Omental fat pad (tissue), 4 donors: ENCODE measurements around the gene ELOA. TPM values are rescaled to one million over a fixed set of nuclear protein-coding genes. Genes with fewer than 3 reads are reported as not detected.

Experiments used
- ATAC-seq: fragments of 150-250 bp; one replicate; pipeline ENCODE4 v1.9.1; 2016; ENCODE audit warnings: mild to moderate bottlenecking, moderate library complexity; ENCODE audit not compliant: low FRiP score
- DNase-seq: peaks from one replicate; pipeline ENCODE4 v3.0.0-alpha.2; 2019; ENCODE audit warnings: low spot score
- CTCF ChIP-seq, 3 donors: fragments of 450-650 bp; IDR thresholded peaks; one replicate each; pipeline ENCODE4 v1.5.1; 2016 to 2017; ENCODE audit warnings: antibody characterized with exemption in 3 of 3, mild to moderate bottlenecking in 3 of 3, moderate library complexity in 2 of 3
- total RNA-seq, 4 donors: library from RNA; depleted of rRNA; stranded (reverse); fragments of >200 nt; gene quantifications; one replicate each; pipeline ENCODE4 v1.1.0, GENCODE V29; 2016

The ELOA gene
- total RNA-seq, 4 donors from 2014 or later = 44.1 to 73.7 (median 54.1) TPM

GRCh38 chr1:23751815-23752200 is 8.5 kb downstream of the ELOA start:
- no peak for DNase-seq
- ATAC-seq = no peak
- TF ChIP-seq CTCF (IDR thresholded peaks at IDR 0.05) = no peak

GRCh38 chr1:23752909-23753308 is 9.6 kb downstream of the ELOA start:
- DNase-seq (no peak), ATAC-seq (no peak)
- TF ChIP-seq CTCF (IDR thresholded peaks at IDR 0.05) = no peak

- TF ChIP-seq CTCF (IDR thresholded peaks at IDR 0.05) = no peak
- ATAC-seq (peak; percentile 19), DNase-seq (no peak)
Observed at GRCh38 chr1:23756676-23757075, 13.4 kb downstream of the ELOA start.

GRCh38 chr1:23757812-23758211 is 14.5 kb downstream of the ELOA start:
- TF ChIP-seq CTCF (IDR thresholded peaks at IDR 0.05) = no peak
- ATAC-seq (no peak), DNase-seq (no peak)

DNA sequence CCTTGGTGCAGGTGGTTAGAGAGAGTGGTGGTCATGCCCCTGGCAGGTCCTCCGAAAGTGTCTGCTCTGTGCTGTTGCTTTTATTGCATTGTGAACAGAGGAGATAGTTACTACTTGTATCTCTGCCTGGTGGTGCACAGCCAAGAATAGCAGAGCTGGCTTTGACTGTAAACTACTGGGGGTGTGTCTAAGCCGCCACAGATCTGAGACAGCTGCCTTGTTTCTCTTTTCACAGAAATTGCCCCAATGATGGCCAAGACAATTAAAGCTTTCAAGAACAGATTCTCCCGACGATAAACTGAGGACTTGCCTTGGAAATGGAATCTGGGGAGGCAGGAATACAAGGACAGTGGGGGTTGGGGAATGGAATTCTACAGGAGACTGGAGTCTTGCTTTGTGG is 16.0 kb downstream of the ELOA start:
- DNase-seq = no peak
- no peak for TF ChIP-seq CTCF (IDR thresholded peaks at IDR 0.05)
- no peak for ATAC-seq

- TF ChIP-seq CTCF (IDR thresholded peaks at IDR 0.05) = no peak
- no peak for ATAC-seq
- DNase-seq = no peak
Observed at GRCh38 chr1:23763041-23763577, 19.8 kb downstream of the ELOA start.

DNA sequence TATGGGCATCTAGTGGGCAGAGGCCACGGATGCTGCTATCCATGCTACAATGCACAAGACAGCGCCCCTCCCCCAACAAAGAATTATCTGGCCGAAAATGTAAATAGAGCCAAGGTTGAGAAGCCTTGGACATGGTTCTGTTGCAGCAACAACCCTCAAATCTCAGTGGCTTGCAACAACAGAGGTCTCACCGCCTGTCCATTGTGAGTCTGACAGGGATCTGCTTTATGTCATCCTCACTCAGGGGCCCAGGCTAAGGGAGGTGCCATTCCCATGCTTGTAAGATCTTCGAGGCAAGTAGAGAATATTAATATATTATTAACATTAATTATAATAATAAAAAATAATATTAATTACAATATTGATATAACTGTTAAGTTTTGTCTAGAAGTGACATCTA is 25.5 kb downstream of the ELOA start:
- ATAC-seq = no peak
- no peak for DNase-seq
- no peak for TF ChIP-seq CTCF (IDR thresholded peaks at IDR 0.05)
